GM19351 (cell line): Measurements from ENCODE around the gene TMEM207.
"Not testable (repeated sequence)": the region's sequence is repeated elsewhere in the genome, so short reads cannot be mapped to it uniquely, and the experiment has no call there.

Source experiments
- ATAC-seq: cut with Tn5 transposase; IDR thresholded peaks from one replicate; pipeline ENCODE4 v1.9.1; 2021; ENCODE audit warnings: mild to moderate bottlenecking, moderate library complexity; ENCODE audit not compliant: unreplicated experiment

The TMEM207 gene

DNA sequence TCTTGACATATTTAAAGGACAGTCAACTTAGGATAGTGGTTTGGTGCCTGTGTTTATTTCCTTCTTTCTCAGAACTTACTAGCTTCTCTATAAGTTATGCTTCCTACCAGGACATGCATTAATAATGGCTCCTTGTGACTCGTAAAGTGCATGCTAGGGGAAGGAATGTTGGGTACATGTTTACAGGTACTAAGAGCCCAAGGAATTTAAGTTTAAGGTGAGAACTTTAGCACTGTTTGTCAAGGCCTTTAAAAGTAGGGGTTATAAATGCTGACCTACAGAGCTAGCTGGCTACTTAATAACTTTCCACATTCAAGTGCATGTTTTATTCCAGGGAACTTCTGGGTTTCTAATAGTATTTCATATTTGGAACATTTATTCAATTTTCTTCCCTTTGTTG lies at the start of gene TMEM207:
TSS of gene TMEM207 (minus strand) at position 101 of the 400 bp plus-strand sequence. CDS start at position 9, 92 bp downstream.
- ATAC-seq, result no peak

DNA sequence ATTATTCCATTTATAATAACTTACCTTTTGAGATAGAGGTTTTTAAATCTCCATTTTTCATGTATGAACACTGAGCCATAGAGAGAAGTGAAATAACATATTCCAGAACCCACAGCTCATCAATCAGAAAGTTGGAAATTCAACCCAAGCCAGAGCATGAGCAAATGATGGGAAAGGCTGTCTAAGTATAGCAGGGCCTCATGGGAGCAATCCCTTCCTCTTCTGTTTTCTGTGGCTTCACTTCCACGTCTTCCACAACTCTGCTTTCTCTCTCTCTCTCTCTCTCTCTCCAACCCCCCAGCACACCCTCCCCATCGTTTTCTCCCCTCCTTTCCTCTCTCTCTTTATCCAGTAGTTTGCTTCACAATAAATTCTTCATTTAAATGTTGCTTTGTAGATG lies 49.4 kb upstream of the TMEM207 start:
- ATAC-seq, result no peak

DNA sequence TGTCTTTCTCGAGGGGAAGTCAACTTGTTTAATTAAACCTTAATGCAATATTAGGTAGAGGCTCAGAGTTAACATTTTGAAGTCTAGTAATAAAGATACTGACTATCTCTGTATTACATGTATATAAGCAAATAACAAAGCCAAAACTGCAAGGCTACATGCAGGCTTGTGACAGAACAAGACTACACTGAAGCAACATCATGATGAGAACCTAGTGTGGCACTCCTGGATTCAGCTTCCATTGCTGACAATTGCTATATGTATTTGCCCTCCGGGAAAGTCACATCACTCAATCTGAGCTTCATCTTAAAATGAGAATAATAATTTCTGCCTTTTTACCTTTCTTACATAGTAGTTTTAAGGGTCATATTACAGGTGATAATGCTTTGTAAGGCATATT lies 48.6 kb upstream of the TMEM207 start:
- ATAC-seq, result no peak

DNA sequence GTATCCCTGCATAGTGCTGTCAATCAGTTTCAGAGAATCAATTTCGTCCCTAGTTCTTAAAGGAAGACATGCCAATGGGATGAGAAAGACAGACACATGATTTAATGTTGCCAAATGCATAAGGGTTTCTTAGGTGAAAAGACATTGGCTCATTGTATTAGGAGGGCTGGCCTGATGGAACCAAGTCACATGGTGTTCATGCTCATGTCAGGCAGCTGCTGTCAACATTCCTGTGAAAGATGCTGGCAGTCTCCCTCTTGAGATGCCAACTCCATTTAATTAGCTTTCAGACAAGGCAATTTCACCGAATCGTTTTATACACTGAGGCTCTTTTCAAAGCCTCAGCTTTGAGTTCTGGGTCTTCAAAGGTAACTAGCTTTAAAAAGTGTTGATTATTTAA lies 48.1 kb upstream of the TMEM207 start:
- ATAC-seq, result no peak

DNA sequence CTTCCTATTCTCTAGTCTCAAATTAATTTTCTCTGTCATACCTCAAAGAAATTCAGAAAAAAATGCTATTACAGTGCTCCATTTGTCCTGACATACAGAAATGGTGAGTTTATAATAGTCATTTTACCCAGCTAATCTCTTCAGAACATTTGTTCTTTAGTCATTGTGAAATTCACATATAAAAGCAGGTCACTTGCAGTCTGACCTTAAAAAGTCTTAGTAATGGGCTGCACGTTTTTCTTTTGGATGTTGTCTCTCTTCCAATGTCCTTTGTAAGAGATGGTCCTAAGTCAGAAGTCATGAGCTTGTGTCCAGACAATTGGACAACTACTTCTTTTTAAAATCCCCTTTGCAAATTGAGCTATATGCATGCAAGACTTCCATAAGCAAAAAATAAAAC lies 47.2 kb upstream of the TMEM207 start:
- ATAC-seq, result no peak

DNA sequence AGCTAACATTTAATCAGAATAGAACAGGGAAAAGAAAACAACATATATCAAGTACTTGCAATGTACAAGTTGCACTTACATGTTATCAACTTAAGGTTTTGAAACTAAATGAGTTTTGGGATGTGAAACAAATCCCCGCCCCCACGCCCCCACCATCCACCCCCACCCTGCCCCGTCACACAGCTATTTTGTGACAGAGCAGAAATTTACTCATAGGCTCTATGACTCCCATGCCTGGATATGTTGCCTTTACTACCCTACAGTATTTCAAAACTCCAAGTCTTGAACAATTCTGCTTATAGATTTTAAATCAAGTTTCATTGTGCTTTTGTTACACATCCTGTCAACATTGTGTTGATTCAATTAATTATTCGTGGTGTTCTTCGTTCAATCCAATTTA lies 46.1 kb upstream of the TMEM207 start:
- ATAC-seq, result no peak

DNA sequence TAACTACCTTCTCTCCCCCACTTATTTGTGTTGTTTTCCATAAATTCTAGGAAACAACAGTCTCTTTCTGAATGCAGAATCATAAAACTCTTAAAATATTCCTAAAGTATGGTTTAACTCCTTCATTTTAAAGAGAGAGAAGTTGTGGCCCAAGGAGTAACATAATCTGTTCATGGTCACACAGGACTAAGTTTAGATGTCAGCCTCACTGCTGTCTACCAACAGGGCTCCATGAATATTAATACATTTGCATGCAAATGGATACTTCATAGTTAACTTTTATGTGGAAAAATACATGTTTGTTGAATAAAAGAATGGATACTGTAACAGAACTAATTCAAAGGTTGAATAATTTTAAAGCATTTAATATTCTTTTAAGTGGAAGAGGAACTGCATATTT lies 45.7 kb upstream of the TMEM207 start:
- no peak for ATAC-seq

DNA sequence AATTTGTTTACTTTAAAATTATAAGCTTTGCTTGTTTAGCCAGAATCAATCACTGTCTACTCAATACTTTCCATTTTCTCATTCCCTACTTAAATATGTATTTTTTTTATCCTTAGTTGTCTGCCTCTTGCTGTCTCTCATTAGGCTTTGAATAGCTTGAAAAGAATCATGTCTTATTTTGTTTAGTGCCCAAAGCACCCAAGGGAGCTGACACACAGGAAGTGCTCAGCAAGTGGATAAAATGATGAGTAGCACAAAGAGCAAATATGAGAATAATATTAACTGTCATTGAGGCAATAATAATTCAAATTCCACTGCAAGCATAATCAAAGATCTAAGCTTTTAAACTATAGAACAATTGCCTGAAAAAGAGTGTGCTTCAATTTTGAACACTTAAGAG lies 45.2 kb upstream of the TMEM207 start:
- no peak for ATAC-seq

DNA sequence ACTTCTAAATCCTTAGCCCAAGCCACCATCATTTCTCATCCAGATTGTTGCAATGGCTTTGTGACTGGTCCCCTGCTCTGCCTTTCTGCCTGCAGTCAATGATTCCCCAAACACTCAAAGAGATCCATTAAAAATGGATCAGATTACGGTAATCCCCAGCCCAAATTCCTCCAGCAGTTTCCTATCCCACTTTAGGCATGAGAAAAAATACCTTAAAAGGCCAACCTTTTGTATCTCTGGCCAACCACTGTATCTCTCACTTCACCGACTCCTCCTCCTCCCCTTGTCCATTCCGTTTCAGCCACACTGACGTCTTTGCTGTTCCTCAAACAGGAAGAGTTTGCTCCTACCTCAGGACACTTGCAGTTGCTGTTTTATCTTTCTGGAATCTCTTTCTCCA lies 43.3 kb upstream of the TMEM207 start:
- ATAC-seq, result no peak

DNA sequence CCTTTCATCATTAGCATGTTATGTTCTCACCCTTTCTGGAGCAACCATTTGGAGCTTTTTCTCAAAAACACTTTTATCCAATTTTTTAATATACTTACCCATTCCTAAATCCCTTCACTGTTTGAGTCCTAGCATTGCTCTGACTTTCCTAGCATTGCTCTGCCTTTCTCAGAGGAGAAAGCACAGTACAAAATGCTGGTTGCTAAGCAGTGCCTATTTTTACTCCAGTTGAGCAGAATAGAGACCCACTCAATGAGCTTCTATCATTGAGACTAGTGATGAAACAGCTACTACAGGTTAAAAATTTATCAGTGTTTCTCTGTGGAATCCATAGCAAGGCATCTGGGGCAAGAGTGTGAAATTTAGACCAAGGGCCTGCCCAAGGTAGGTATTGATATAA lies 42.4 kb upstream of the TMEM207 start:
- no peak for ATAC-seq

DNA sequence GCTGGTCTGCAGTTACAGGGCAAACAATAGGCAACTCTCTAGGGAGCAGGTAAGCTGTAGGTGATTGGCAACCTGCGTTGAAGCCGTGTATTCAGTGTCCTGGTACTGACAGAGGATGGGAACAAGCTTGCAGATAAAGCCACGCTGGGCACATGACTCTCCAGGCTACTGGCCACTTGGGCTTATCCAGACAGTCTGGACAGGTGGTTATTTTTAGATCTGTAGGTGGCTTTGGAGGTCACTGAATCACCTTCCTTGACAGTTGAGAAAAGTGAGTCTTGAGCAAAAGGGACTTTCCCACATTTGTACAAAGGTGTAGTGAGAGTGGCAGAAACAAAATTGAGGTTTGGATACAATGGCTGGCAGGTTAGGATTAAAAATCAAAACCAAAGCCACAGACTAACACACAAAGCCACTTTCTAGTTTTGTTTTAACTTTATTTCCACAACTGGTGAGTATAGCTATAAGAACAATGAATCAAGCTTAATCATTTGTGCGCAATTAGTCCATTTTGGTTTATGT lies 41.9 kb upstream of the TMEM207 start:
- no peak for ATAC-seq

DNA sequence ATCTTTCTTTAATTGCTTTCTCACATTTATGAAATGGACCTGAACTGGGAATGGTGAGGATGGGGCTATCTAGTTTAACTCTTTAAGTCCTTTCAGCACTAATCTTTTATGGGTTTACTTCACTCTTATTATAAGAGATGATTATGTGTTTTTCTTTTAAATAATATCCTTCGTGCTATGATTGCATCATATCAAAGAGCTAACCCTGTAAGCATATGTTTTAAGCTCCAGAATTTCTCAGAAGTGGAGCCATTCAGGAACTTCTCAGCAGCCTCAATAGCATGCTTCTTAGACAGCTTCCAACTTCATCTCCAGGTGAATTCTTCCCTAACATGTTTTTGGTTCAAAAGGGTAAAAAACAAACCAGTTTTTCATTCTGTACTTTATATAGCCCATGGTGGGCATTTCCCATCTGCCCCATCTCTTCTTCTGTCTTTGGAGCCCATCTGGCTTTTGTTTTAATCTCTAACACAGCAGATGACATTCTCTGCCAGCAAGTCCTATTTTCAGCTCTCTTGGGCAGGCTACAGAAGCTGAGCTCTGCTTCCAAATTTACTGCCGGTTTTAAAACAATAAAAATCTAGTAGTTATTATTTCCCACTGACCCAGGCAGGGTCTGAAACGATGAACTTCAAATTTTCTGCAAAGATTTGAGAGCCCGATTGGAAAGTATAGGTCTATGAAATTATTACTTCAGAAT lies 37.4 kb upstream of the TMEM207 start:
- no peak for ATAC-seq

DNA sequence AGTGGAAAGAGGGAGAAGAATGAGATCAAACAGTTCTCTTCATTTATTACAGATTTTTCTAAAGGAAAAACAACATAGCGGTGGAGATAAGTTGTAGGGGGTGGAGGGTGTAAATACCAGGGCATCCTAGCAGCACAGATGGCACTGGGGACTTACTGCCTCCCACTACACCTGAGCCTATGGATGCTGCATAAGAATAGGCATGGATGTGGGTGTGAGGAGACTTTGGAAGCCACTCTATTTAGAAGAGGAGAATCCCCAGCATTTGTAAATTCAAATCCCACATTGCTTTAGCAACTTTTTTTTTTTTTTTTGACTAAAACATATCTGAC lies 36.8 kb upstream of the TMEM207 start:
- ATAC-seq, result no peak

DNA sequence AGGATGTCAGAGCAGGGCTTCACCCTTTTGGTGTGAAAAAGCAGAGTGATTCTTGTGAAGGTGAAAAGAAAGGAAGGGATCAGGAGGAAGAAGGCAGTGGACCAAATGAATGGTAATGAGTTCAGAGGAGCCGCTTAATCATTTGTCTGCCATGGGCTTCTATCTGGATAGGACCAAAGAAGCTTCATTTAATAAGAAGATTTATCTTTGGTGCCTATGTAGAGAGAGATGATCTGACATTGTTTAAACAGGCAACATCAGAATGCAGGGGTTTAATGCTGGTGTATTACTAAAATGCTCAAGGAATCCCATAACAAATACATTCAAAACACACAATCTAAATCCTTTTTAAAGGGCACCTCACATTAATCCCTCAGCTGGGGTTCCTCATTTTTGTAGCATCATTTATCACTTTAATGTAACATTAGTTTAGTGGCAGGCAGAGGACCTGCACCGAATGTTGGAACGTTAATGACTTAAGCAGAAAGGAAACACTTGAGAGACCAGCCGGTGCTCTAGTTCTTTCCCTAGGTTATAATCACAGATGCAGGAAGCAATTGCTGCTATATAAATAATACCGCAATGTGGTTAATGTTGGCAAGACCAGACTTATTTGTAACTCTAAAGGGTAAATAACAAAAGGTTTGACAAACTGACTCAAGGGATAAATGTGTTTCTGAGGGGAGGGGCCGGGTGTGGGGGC lies 36.3 kb upstream of the TMEM207 start:
- no peak for ATAC-seq

DNA sequence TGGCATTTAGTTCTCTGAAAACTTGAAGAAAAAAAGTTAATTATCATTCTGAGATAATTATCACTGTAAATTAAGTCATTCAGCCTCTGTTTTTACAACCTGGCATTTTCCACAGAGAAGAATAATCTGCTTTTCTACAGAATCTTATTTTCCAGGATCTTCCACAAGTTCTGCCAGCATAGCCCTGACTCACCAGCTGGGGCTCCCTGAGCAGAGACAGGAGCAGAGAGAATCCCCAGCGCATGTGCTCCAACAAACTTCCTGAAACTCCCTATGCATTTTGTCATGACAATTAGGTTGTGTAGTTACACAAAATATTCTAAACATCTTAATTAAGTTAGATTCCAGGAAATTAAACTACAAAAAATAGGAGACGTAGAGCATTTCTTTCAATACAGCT lies 32.1 kb upstream of the TMEM207 start:
- ATAC-seq, result no peak

DNA sequence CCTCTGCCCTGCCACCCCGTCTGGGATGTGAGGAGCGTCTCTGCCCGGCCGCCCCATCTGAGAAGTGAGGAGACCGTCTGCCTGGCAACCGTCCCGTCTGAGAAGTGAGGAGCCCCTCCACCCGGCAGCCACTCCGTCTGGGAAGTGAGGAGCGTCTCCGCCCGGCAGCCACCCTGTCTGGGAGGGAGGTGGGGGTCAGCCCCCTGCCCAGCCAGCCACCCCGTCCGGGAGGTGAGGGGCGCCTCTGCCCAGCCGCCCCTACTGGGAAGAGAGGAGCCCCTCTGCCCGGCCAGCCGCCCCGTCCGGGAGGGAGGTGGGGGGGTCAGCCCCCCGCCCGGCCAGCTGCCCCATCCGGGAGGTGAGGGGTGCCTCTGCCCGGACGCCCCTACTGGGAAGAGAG lies 23.6 kb upstream of the TMEM207 start:
- ATAC-seq, result not testable (repeated sequence)

DNA sequence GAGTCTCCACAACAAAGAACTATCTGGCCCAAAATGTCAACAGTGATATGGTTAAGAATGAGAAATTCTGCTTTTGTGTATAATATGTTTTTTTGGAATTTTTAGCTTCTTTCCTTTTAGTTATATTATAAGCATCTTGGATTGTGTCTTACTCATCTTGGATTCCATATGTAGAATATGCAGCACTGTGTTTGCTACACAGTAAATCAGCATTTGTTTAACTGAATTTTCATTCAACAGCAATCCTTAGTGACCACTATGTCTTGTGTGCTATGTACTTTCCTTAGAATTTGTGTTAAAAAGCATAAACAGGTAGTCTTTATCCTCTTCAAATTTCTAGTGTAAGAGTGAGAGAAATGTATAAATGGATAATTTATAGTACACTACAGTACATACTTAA lies 18.2 kb upstream of the TMEM207 start:
- no peak for ATAC-seq

DNA sequence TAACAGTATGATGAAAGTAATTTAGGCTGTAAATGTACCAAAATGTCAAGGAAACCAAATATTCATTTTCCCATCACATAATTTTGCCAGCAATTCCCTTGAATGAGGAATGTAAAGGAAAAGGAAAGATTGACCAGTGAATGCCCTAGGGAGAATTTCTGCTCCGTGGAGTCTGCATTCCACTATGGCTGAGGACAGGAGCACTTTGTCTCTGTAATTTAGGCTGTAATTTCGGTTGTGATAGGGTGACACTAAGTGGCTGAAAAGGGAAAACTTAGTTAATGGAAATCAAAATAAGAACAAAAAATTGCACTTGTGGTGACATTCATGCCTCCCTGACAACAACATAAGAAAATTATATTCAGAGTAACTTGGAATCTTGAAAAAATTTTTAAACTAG lies 8.3 kb upstream of the TMEM207 start:
- no peak for ATAC-seq

DNA sequence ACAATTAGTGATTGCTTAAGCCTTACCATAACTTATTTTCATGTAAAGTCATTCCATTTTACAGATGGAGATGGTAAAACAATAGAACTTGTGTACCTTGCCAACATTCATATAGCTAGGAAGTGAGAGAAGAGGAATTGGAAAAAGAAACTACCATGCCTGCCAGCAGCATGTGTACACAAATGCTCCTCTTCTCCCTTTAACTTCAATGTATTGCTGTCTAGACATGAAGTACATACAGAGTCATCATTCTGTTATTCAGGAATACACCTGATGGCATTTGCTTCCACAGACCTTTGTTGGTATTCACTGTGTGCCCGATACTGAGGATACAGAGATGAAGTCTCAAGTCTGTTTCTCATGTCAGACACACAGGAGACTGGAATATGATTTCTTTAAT lies 7.1 kb upstream of the TMEM207 start:
- no peak for ATAC-seq

DNA sequence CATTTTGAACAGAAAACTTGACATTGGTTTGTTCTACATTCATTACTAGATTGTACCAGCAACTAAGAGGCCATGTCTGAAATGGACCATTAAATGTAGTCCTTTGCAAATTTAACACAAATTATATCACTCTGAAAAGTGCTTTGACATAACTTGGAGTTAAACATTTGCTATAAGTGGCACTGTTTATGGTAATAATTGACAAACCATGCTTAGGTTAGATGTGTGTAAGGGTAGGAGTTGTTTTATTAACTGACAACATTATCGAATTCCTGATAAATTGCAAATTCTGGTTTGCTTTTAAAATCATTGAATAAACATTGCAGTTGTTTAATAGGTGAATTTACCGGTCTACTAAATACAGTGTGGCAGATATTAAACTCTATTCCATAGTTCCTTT lies 6.1 kb upstream of the TMEM207 start:
- no peak for ATAC-seq

DNA sequence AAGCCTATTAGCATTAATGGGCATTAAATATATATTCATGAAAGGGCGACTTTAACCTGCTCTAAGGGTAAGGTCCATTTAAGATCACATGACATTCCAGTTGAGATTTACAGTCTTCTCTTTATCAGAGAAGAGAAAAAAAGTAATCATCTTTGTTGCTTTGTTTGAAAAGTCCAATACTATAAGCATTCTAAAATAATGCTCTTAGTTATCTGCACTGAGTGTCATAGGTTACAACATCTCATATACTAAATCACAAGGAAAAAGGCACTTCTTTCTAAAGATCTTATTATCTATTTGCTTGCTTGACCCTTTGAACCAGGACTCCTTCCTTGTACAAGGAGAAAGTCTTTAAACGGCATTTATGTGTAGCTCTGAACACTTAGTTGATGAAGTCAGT lies 1.4 kb downstream of the TMEM207 start:
- no peak for ATAC-seq

DNA sequence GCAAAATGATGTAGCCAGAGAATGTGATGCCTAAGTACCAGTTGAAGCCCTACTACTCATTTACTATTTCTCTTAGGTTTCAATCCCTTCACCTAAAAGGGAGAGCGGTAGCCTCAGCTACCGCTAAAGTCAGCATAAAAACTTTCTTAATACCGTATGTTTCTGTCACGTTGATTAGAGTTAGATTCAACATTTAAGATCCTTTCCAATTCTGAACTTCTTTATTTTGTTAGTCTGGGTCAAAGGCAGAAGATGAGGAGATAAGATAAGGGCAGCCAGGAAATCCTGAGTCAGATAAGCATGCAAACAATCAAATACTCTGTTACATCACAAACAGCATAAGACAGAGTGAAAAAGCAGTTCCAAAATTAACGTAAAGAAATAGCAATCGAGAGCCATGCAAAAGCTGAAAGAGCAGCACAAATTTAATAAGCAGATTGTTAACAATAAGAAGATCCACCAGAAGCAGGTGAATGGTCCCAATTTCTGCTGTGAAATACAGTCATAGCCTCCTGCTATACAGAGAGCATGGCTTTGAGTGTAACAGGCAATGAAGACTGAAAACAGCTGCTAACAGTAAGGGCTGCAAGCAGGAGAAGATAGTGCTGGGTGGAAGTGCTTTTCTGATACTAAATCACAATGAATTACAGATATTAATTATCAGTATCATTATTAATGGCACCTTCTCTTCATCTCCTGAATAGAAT lies 3.0 kb downstream of the TMEM207 start:
- no peak for ATAC-seq
